Bronchial epithelial cell (primary cell): ENCODE measurements around the gene CAMKK2. TPM values are rescaled to one million over a fixed set of nuclear protein-coding genes. Genes with fewer than 3 reads are reported as not detected.

Experiments used
- DNase-seq: peaks from one replicate; pipeline ENCODE4 v3.0.0-alpha.2; 2010; ENCODE audit warnings: low read depth
- FAIRE-seq: peaks from 2 replicates; lab custom pipeline; 2011; peaks lifted over from hg19 to GRCh38; lab: Jason Lieb, UNC
- H3K27me3 ChIP-seq: 2 replicates; pipeline ENCODE4 v1.5.1; 2011; ENCODE audit warnings: low read length; ENCODE audit not compliant: control insufficient read depth, insufficient read depth
- H3K36me3 ChIP-seq: 2 replicates; pipeline ENCODE4 v1.5.1; 2011; ENCODE audit warnings: low read length; ENCODE audit not compliant: control insufficient read depth, insufficient read depth
- H3K4me3 ChIP-seq: 2 replicates; pipeline ENCODE4 v1.5.1; 2011; ENCODE audit warnings: mild to moderate bottlenecking, low read depth, low read length, control low read depth
- CTCF ChIP-seq: IDR thresholded peaks from 2 replicates; pipeline ENCODE4 v1.5.1; 2011; ENCODE audit warnings: mild to moderate bottlenecking, moderate library complexity, low read length, control low read depth, inconsistent platforms; ENCODE audit not compliant: insufficient read depth, severe bottlenecking
- total RNA-seq: library from RNA; depleted of rRNA; stranded (reverse); fragments of >200 nt; gene quantifications from 2 replicates; pipeline ENCODE4 v1.2.1, GENCODE V29; 2014

Gene CAMKK2
- total RNA-seq, 1 donor from 2014 or later, result 11.1 TPM

GRCh38 chr12:121288986-121289385, 7.5 kb downstream of the CAMKK2 start:
- no peaks in the 10 kb centered on the region for H3K27me3 ChIP-seq
- FAIRE-seq (no peak), DNase-seq (no peak)
- TF ChIP-seq CTCF, result no peak
- H3K36me3 ChIP-seq, result peaks cover 3% of the 10 kb centered on the region
- H3K4me3 ChIP-seq, result no peak overlapping the region

GRCh38 chr12:121288158-121288845, 8.2 kb downstream of the CAMKK2 start:
- peaks cover 7% of the 10 kb centered on the region for H3K36me3 ChIP-seq

GRCh38 chr12:121287267-121287954, 9.1 kb downstream of the CAMKK2 start:
- DNase-seq (no peak), FAIRE-seq (no peak)
- peaks cover 6% of the 10 kb centered on the region for H3K36me3 ChIP-seq
- H3K27me3 ChIP-seq, result no peaks in the 10 kb centered on the region
- TF ChIP-seq CTCF, result no peak
- no peak overlapping the region for H3K4me3 ChIP-seq

More at GRCh38 chr12:121288158-121288845, 8.2 kb downstream of the CAMKK2 start:
- FAIRE-seq, result no peak
- TF ChIP-seq CTCF, result no peak
- no peak for DNase-seq
- no peak overlapping the region for H3K4me3 ChIP-seq
- H3K27me3 ChIP-seq, result no peaks in the 10 kb centered on the region

GRCh38 chr12:121285856-121286255, 10.7 kb downstream of the CAMKK2 start:
- no peak for TF ChIP-seq CTCF
- H3K4me3 ChIP-seq, result no peak overlapping the region
- H3K36me3 ChIP-seq, result peaks cover 8% of the 10 kb centered on the region
- no peaks in the 10 kb centered on the region for H3K27me3 ChIP-seq
- no peak for FAIRE-seq
- DNase-seq, result no peak

- H3K4me3 ChIP-seq, result no peak overlapping the region
- no peaks in the 10 kb centered on the region for H3K27me3 ChIP-seq
- FAIRE-seq (no peak), DNase-seq (no peak)
- no peak for TF ChIP-seq CTCF
- H3K36me3 ChIP-seq, result peaks cover 7% of the 10 kb centered on the region
These were observed 11.7 kb downstream of the CAMKK2 start for GRCh38 chr12:121284551-121285390.
